GM19023 (cell line): ENCODE measurements around the gene GPSM3.
"Not testable (repeated sequence)": the region's sequence is repeated elsewhere in the genome, so short reads cannot be mapped to it uniquely, and the experiment has no call there.

ENCODE experiments used
- ATAC-seq: cut with Tn5 transposase; IDR thresholded peaks from one replicate; pipeline ENCODE4 v1.9.1; 2021; ENCODE audit warnings: mild to moderate bottlenecking, moderate library complexity; ENCODE audit not compliant: unreplicated experiment

GPSM3 gene

GRCh38 chr6:32188381-32189068, 3.9 kb downstream of the GPSM3 start:
- ATAC-seq = no peak

GRCh38 chr6:32187725-32188380, 4.6 kb downstream of the GPSM3 start:
- not testable (repeated sequence) for ATAC-seq

DNA sequence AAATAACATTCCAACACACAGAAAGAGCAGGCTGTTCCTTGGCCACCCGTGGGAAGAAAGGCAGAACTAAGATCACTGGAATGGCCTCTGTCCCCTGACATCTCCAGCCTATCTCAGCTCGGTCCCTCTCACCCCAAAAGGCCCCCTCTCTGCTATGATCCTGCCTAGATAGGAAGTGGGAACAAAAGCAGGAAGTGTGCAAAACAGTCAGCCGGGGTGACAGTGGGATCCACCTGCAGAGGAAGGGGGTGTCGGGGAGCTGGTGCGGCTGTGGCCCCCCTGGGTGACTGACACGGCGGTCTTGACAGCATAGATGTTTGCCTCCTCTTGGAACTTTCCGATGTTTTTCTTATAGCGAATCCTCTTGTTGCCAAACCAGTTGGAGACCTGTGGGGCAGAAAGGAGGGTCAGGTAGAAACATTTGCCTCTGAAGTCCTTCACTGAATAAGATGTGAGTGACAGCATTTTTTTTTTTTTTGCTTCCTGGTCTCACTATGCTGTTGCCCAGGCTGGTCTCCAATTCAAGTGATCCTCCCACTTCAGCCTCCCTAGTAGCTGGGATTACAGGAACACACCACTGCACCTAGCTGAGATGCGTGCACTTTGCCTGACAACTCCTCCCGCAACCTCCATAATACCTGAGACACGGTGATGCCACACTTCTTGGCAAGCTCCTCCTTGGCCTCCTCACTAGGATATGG, 5.3 kb downstream of the GPSM3 start:
- ATAC-seq = no peak

GRCh38 chr6:32186151-32186840, 6.1 kb downstream of the GPSM3 start:
- ATAC-seq = not testable (repeated sequence)

- ATAC-seq = not testable (repeated sequence)
These were observed 6.7 kb downstream of the GPSM3 start for GRCh38 chr6:32185681-32186131.

GRCh38 chr6:32184084-32184640, 8.3 kb downstream of the GPSM3 start, which contains the start of gene AGER:
AGER (minus strand) TSS chr6:32184253; CDS start chr6:32184222, 31 bp downstream.
- no peak for ATAC-seq

GRCh38 chr6:32183483-32184083, 8.9 kb downstream of the GPSM3 start:
- no peak for ATAC-seq

GRCh38 chr6:32183030-32183429, 9.4 kb downstream of the GPSM3 start:
- ATAC-seq = no peak

DNA sequence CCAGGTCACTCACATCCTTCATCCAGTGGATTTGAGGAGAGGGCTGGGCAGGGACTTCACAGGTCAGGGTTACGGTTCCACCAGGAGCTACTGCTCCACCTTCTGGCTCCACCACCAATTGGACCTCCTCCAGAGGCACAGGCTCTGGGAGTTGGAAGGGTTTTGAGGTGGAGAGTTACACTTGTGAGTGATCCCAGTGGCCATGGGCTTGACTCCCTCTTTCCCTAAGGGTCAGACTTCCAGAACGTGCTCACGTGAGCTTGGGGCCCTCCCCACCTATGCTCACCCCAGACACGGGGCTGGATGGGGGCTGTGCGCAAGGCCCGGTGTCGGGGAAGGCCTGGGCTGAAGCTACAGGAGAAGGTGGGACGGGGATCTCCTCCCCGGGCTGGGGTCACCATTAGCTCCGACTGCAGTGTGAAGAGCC, 9.9 kb downstream of the GPSM3 start:
- no peak for ATAC-seq

DNA sequence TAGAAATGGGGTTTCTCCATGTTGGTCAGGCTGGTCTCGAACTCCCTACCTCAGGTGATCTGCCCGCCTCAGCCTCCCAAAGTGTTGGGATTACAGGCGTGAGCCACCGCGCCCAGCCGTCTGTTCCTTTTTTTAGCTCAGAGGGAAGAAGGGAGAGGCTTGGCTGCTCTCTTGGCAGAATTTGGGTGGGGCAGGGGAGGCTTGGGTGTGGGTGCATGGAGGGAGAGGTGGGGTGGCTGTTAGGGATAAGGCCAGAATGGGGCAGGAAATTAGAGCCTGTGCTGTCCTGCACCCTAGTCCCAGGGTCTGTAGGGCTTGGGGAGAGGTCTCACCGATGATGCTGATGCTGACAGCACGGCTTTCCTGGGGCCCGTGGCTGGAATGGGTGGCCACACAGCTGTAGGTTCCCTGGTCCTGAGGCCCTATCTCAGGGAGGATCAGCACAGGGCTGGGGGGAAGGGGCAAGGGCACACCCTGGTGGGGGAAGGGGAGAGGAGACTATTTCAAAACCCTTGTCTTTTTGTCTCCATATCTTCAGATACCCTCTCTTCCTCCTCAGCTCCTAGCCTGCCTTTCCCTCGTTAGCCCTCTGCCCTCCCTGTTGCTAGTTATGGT, 10.4 kb downstream of the GPSM3 start:
- ATAC-seq = no peak

- no peak for ATAC-seq
These were observed 11.2 kb downstream of the GPSM3 start for GRCh38 chr6:32181148-32181702.

GRCh38 chr6:32179766-32180405, 12.6 kb downstream of the GPSM3 start:
- ATAC-seq = no peak

DNA sequence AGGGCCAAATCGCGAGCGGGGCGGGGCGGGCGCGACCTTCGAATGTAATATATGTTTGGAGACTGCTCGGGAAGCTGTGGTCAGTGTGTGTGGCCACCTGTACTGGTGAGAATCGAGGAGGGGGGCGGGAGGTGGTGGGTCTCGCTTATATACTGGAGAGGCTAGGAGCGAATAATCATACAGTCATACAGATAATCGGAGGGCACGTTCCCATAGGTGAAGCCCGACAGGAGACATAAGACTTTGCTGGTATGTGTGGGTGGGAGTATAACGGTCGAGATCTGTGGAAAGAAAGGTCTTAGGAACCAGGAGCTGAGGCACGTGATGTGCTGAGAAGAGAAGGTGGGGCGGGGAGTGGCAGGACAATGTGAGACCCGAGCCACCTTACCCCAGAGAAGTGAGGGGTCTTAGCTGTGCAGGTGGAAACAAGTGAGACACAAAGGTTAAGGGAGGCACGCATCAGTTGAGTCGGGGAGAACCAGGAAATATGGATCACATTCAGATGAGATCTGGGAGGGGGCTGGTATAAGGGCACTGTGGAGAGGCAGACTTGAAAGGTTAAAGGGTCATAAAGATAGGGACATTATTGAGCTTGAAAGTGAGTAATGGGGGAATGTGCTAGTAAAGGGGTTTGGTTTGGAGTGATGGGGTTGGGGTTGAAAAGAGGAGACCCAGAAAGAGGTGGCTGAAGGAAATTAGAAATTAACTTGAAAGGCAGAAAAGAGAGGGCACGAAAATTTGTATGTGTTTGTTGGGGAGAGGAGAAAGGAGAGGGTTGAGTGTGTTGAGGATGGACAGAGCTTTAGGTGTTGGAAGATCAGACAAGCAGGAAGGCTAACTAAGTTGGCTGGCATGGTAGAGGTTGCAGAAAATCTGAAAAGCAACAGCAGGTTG, 13.6 kb downstream of the GPSM3 start:
- ATAC-seq = no peak

DNA sequence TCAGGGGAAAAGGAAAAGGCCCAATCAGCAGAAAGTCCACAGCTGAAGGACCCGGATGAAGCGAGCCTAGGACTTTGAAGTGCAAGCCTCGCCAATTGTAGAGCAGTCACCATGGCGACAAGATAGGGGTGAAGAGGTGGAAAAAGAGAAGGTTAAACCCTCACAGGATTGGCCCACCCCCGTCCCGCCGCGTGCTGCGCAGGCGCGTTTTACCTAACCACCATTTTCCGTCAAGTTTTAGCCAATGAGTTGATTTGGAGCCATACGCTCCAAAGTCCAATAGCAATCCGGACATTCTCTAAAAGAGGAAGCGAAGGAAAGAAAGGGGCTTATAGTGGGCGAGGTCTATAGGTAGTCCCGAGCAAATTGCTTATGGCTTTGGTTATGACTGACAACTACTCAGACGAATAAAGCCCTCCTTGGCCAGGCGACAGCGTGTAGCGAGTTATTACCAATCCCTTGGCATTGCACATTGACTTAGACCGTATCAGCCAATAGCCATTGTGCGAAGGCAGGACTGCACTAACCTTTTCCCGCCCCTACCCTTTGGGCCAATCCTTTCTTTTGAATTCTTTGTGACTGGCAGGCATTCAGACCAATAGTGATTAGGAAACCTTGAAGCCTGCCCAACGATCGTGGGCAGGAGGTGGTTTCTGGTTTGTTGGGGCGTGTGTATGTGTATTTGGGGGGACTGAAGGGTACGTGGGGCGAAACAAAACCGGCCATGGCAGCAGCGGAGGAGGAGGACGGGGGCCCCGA, 14.5 kb downstream of the GPSM3 start, which contains the start of gene RNF5:
RNF5 (plus strand) TSS at position 618 of the 759 bp plus-strand sequence; CDS start at position 725, 107 bp downstream.
- ATAC-seq = peak; percentile 81

DNA sequence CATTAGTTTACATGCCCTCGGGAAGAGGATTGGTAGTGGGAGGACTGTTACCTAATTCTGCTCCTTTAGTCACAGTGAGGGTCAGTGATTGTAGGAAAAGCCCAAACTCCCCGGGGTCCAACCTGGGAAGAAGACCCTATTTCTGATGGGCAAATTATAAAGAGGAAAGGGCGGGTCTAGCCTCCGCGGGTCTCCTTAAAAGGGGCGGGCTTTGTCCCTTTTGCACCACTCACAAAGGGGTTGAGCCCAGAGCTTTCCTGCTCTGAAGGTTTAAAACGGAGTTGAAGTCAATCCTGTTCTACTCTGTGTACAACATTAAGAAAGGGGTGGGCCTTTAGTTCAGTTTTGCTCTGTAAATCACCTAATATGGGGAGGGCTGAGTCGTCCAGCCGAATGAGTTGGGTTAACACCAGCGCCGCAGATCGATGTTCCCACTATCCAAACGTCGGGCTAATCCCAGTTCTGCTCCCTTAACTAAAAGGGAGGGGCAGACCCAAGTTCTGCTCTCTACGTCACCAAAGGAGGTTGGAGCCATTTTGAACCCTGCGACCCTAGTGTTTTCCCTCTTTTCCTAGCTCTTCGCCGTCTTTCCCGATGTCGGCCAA, 15.2 kb downstream of the GPSM3 start:
- ATAC-seq = no peak

GRCh38 chr6:32176476-32177182, 15.8 kb downstream of the GPSM3 start:
- ATAC-seq = no peak
